Activated naive CD4-positive, alpha-beta T cell (primary cell): ENCODE data around the gene CACNG4.

Experiments
- DNase-seq, 4 experiments: peaks; one replicate each; lab custom pipeline; 2025; lab: John Stamatoyannopoulos, UW

The CACNG4 gene

GRCh38 chr17:66985338-66986237, 21.1 kb downstream of the CACNG4 start:
- DNase-seq = no peak

GRCh38 chr17:66986659-66987058, 22.2 kb downstream of the CACNG4 start:
- no peak for DNase-seq

GRCh38 chr17:66987059-66987616, 22.6 kb downstream of the CACNG4 start:
- no peak for DNase-seq

- no peak for DNase-seq
These were observed 23.7 kb downstream of the CACNG4 start for GRCh38 chr17:66988069-66988798.

GRCh38 chr17:66989076-66989475, 24.6 kb downstream of the CACNG4 start:
- no peak for DNase-seq

DNA sequence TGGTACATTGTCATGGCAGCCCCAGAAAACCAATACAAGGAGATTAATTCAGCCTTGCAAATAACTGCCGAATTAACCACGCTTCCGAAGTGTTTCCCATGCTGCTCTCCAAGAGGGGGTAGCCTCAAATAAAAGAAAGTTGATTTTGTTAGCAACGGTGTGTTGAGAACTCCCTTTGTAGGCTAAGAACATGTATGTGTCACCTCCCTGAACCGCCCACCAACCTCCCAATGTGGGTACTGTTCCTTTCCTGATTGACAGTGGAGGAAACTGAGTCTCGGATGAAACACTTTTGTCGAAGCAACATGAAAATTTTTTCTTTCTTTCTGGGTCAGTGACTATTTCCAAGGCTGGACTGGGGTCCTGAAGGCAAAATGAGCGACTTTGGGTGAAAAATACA, 25.1 kb downstream of the CACNG4 start:
- no peak for DNase-seq

GRCh38 chr17:66990047-66990446, 25.5 kb downstream of the CACNG4 start:
- DNase-seq = no peak

DNA sequence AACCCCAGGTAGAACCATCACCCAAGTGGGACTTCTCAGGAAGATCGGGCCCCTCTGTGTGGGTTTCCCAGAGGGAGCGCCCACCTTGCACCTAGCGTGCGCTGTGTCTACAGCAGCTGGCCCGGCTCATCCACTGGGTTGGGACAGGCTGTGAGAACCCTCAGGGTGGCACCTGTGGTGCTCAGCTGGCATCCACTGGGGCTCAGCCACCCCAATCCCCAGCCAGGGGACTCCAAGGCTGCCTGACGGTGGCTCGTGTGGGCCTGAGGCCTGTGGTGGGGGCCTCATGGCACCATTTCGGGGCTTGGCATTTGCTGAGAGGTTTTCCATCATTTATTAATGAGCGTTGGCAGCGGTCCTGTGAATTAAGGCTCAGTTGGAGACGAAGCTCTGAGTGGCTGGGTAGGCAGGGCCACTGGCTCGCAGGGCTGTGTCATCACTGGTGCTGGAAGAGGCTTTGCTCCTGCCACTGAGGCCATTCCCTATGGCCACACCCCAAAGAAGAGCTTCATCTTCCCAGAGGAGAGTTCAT, 28.5 kb downstream of the CACNG4 start:
- DNase-seq = no peak

GRCh38 chr17:66994361-66994760, 29.9 kb downstream of the CACNG4 start:
- DNase-seq = no peak

GRCh38 chr17:66994930-66995535, 30.5 kb downstream of the CACNG4 start:
- DNase-seq = no peak

DNA sequence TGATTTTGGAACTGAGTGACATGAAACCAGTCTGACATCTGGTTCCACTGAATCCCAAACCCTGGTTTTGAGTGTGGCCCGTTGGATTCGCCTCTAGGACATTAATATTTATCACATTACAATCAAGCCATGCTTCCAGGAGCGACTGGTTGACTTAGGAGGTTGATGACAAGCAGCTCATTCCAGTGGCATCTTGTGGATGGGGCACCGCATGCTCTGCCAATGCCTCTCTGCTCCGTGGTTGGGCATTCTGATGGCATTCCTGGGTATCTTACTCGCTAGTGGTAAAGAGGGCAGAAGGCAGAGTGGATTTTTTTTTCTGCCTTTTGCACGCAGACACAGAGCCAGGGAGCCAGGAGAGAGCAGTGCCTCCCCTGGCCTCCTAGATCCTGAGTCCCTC, 31.4 kb downstream of the CACNG4 start:
- DNase-seq = no peak

DNA sequence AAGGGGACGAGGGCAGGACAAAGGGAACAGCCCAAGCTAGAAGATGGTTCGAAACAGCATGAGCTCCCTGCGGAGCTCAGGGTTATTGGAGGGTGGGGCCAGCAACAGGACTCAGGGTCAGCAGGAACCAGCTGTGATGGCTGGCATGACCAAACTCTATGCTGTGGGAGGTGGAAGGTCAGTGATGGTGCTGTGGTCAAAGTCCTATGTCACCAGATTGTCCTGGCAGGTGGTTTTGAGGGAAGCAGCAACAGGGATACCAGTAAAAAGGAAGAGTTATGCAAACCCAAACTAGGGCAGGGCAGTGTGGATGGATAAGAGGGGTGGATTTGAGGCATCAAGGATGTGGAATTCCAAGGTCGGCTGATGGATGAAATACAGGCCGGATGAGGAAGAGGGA, 32.4 kb downstream of the CACNG4 start:
- DNase-seq = no peak

DNA sequence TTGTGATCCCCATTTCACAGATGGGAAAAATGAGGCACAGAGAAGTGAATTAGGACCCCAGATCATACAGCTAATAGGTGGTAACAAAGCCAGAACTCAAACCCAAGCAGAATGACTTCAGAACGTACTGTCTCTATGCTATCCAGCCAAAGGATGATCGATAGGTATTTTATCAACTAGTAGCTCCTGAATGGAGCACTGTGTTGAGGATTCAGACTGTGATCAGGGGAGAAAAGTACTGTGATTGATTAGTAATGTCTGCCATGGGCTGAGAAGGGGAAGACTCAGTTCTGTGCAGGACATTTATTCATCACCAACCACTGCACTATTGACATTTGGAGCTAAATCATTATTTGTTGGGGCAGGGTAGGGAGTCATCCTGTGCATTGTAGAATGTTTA, 38.7 kb downstream of the CACNG4 start:
- no peak for DNase-seq

GRCh38 chr17:67004181-67004580, 39.7 kb downstream of the CACNG4 start:
- DNase-seq = no peak

DNA sequence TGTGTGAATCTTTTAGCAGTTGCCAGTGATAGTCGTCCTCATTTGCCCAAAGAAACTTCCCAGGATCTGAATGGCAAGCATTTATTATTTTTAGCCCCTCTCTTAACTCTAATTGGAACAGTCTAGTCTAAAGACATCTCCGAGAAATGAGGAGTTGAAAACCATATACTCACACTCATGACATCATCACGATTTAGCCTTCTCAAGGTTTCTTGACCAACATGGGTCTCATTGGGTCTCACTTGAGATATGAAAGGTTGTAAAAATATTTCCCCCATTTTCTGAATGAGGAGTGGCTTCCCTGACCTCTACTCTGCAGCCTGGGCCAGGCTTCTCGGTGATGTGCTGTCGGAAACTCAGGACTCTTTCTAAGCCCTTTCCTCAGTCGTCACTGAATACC, 42.8 kb downstream of the CACNG4 start:
- no peak for DNase-seq

DNA sequence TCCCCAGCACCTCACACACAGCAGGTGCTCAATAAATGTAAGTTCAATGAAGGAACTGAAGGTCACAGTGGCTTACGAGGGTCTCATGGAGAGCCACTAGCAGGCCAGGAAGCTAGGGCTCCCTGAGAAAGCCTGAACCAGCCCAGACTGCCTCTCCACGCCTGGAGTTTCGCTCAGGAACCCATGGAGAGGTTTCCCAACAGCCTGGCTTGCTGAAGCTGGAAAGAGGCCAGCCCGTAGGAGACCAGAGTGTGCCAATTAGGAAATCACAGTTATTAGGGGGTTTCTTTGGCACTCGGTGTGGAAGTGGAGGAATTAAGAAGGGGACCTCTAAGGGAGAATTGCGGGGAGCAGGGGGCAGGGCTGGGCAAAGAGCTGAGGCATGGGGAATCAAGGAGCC, 43.6 kb downstream of the CACNG4 start:
- DNase-seq = no peak

- DNase-seq = no peak
These were observed 47.1 kb downstream of the CACNG4 start for GRCh38 chr17:67011527-67012175.

GRCh38 chr17:67013891-67014290, 49.4 kb downstream of the CACNG4 start:
- DNase-seq = no peak

GRCh38 chr17:67015001-67015400, 50.5 kb downstream of the CACNG4 start:
- no peak for DNase-seq

DNA sequence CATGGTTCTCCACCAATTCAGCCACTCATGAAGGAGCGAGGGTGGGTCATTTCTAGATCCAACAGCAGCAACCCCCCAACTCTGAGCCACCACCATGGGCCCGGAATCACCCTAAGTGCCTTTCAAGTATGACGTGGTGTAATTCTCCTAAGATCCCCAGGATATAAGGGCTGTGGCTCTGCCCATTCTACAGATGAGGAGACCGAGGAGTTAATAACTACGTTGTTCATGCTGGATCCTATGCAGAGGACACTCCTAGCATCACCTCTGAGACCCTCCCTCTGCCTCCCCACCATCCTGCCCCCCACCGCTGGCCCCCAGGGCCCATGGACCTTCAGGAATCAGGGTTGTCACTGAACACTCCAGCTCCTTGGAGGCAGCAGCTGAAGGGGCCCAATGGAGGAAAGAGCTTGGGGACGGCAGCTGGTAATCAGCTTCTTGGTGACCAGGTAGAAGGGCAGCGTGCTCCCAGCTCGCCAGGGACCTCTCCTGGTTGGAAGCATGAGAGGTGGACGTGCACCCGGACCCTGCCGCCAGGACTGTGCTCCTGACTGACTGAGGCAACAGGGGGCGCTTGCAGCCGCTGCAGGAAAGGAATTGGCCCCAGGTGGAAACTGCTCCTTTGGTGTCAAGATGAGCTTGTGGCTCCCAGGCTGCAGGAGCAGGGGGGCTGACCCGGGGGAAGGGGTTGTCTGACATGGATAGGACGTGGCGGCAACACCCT, 51.7 kb downstream of the CACNG4 start:
- no peak for DNase-seq

DNA sequence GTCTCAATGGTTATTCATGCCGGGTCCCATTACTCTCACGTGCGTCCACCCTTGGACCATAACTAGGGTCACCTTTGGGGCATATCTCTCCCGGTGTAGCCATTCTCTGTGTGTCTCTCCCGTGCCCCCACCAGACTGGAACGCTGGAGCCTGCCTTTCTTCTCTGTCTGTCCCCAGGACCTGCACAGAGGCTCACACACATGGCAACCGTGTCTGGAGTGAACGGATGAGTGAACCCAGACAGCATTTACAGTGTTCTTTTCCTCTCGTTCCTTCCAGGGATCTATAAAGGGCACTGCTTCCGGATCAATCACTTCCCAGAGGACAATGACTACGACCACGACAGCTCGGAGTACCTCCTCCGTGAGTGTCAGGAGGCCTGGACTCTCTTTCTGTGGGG, 53.4 kb downstream of the CACNG4 start:
- DNase-seq = no peak
